ENCODE data around the gene PINK1.
"Not testable (repeated sequence)": the region's sequence is repeated elsewhere in the genome, so short reads cannot be mapped to it uniquely, and the experiment has no call there.

The PINK1 gene

DNA sequence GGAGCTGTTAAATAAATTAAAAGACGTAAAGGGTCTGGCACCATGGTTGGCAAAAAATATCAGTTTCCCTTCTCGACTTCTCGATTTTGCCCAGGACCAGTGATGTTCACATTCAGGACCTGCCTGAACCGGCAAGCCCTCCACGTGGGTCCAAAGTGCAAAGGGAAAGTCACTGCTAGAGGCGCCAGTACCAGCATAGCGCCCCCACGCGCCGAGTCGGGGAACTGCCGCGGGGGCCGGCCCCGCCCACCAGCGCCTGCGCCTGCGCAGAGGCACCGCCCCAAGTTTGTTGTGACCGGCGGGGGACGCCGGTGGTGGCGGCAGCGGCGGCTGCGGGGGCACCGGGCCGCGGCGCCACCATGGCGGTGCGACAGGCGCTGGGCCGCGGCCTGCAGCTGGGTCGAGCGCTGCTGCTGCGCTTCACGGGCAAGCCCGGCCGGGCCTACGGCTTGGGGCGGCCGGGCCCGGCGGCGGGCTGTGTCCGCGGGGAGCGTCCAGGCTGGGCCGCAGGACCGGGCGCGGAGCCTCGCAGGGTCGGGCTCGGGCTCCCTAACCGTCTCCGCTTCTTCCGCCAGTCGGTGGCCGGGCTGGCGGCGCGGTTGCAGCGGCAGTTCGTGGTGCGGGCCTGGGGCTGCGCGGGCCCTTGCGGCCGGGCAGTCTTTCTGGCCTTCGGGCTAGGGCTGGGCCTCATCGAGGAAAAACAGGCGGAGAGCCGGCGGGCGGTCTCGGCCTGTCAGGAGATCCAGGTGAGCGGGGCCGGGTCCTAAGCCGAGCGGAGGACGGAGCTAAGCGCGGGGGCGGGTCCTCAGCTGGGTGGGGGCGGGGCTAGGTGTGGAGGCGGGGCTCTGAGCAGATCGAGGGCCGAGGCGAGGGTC is at the start of gene PINK1:
Gene PINK1 (plus strand): TSS at position 269 of the 875 bp plus-strand sequence. CDS start 91 bp downstream, at position 360.
- peak in 53 of 56 donors; percentile 9 to 86 (median 59) for DNase-seq

DNA sequence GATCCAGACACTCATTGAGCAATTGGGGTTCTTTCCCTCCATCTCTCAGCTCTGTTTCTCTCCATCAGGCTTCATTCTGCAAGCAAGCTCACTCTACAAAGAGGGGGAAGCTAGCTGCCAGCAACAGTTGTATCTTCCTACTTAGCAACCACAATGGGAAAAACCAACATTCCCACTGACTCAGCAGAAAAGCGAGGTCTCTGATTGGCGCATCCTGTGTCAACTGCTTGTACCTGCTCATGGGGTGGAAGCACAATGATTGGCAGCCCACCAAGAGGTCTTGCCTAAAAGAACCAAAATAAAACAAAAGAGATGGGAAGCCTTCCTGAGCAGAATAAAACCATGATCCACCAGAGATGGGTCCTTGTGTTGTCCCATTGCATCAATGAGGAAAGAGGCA is 48.4 kb upstream of the PINK1 start:
- no peak for DNase-seq

DNA sequence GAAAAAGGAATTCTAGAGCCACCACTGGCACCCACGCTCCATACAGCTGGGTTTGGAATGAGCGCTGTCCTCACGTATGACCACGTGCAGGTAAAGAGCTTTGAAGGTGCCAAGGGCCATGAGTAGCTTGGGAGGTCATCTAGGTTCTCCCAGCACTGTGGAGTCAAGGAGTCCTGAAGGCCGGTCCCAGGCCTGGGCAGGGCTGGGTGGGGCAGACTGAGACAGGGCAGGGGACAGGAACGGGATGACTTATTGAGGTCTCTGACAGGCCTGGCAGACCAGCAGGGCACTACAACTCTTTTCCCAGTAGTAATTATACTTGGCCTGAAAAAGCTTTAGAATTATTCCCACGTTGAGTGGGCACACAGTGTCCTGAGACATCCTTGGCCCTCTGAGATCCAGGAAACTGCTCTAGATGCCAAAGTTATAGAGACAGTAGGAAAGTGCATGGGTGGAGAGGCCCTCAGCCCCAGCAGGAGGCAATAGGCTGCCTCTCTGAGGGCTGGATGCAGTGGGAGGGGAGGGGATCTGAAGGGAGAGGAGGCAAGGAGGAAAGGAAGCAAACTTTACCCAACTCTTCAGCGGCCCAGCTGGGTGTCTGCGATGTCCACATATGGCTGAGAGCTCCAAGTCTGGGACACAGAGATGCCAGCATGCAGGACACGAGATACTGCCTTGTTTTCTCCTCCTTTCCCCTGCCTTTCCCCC is 46.2 kb upstream of the PINK1 start:
- no peak for DNase-seq

GRCh38 chr1:20587661-20588053 is 45.6 kb upstream of the PINK1 start:
- DNase-seq: no peak

- DNase-seq: no peak
Measured at GRCh38 chr1:20588634-20589225, 44.5 kb upstream of the PINK1 start, which contains the start of gene CDA. Gene CDA, plus strand, starts transcription at chr1:20589097. Its CDS starts 33 bp downstream, at chr1:20589130.

DNA sequence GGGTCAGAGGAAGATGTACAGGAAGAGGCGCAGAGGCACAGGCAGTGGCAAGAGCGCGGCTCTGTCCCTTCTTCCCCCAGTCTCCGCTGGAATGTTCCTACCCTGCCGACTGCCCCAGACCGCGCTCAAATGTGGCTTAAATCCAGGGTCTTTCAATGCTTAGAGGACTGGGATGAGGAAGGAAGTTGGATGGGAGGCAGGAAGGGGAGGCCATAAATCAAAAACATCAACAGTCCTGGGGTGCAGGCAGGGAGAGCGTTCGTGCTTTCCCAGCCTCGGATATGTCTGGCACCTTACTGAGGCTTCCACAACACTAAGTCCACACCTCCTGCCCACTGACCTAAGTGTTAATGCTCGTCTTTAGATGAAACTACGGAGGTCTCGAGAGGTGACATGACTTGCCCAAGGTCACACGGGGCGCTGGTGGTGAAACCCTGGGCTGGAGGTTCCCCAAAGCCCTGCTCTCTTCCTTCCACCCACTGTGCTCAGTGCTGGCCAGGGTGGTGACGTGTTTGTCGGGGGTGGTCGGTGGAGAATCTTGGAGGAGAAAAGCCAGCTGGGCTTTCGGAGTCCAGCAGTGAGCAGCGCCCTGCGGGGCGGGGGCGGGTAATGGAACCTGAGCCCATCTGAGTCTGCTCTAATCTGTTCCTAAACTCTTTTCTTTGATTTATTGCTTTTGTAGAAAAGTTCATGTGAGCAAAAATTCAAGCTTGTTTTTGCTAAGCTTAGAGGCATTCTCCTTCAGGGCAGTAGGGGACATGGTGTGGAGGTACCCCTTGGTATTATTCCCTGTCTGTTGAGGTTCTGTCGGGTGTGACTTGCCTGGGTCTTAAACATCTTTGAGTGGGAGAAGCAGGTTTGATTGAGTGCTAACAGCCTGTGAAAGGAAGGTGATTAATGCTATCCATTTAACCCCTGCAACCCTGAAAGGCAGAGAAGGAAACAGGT is 43.7 kb upstream of the PINK1 start:
- no peak for DNase-seq

GRCh38 chr1:20590306-20590777 is 42.9 kb upstream of the PINK1 start:
- DNase-seq: no peak

GRCh38 chr1:20593756-20594155 is 39.5 kb upstream of the PINK1 start:
- DNase-seq: no peak

GRCh38 chr1:20594746-20595145 is 38.5 kb upstream of the PINK1 start:
- no peak for DNase-seq

DNA sequence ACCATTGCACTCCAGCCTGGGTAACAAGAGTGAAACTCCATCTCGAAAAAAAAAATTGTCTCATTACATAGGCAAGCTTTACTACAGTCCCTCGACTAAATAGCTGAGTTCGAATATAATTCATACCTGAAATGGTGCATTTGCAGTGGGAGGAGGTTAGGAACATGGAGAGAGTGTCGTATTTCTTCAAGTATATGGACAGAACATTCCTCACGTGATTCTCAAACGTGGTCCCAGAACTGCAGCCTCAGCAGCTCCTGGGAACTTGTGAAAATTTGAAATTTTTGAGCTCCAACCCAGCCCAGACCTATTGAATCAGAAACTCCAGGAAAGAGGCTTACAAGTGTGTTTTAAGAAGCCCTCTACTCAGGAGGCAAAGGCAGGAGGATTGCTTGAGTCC is 37.2 kb upstream of the PINK1 start:
- no peak for DNase-seq

DNA sequence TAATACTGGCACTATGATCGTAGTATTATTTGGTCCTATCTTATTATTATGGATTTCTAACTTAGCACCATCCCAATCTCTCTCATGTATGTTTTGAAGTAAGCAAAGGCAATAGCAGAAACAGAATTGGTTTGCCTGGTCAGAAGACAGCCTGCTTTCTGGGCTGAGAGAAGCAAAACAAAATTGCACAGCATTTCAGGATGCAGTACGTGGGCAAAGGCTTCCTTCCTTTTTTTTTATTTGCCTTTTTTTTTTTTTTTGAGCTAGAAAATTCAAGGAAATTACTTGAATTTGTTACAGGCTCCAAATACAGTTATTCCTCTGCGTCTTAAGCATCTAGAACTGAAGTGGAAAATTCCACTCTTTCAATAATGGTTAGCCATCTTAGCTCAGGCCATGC is 35.6 kb upstream of the PINK1 start:
- DNase-seq: no peak

- DNase-seq: no peak
Measured at GRCh38 chr1:20600156-20600555, 33.1 kb upstream of the PINK1 start.

DNA sequence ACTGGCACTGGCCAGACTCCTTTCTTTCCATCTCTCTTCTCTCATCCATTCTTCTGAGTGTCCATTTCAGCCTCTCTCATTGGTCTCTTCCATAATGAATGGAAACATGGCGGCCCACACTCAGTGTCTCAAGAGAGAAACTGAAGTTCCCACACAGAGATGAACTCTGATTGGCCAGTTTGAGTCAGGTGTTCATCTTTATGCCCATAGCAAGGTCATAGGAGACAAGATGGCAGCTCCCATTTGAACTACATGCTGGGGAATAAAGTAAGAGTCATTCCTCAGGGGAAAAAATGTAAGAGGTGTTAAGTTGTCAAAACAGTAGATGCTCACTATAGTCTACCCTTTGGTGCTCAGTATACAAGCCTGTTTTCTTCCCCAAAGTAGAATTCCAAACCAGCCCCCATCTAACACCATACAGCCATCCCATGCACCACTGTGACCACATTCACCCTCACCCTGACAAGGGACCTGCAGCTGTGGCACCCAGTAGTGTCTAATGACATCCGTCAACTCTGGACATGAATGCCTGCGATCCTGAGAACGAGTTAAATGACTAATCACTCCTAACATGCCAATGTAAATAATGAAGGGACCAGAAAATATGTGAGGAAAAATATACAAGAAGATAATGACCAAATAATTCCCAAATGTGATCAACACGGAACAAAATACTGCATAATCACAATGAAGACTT is 32.0 kb upstream of the PINK1 start:
- DNase-seq: no peak

GRCh38 chr1:20602851-20603450 is 30.3 kb upstream of the PINK1 start:
- DNase-seq: no peak

GRCh38 chr1:20603504-20604464 is 29.5 kb upstream of the PINK1 start:
- no peak for DNase-seq

DNA sequence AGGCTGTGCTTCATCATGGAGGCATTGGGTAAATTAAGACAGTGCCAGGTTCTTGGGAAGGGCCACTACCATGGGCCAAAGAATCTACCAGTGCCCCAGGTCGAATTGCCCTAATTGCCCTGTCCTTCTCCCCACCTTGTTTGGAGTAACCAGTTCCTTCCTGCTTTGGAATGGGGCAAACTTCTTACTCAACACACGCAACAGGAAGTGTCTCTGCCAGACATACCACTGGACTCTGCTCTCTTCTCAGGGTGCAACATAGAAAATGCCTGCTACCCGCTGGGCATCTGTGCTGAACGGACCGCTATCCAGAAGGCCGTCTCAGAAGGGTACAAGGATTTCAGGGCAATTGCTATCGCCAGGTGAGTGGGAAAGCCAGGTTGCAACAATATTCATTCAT is 28.6 kb upstream of the PINK1 start:
- DNase-seq: no peak

DNA sequence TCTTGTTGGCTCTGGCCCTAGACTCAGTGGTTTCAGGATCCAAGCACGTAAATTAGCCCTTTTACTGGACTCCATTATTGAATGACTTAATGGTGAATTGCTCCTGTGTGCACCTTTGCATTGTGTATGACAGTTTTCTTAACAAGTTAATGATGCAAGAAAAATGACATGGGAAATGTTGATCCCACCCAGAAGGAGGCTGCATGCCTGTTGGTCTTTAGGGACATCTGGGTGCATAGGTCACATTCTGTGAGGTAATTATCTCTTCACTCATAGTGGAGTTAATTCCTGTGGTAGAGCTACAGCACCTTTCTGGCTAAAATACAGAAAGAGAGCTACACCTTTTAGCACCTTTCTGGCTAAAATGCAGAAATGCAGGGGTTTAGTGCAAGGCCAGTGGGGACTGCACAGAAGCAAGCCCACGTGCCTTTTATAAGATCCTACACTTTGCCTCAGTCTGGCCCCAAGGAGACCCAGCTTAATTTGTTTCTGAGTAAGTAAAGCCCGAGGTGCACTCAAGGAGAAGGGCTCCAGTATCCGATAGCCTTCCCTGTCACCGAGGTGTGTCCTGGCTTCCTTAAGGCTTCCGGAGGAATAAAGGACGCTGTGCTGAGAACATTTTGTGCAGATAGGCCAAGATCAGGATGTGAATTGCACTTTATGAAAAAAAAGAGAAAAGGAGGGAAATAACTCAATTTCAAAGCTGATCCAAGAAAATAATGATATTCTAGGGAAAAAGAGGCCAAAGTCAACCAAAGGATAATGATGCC is 26.3 kb upstream of the PINK1 start:
- not testable (repeated sequence) for DNase-seq

GRCh38 chr1:20609541-20609940 is 23.7 kb upstream of the PINK1 start:
- DNase-seq: no peak
